Measurements from ENCODE around the gene ZNF407. TPM values are rescaled to one million over a fixed set of nuclear protein-coding genes. Genes with fewer than 3 reads are reported as not detected.

ZNF407 gene
- total and polyA plus RNA-seq, 8 donors = 2.1 to 49.0 (median 14.6) TPM

GRCh38 chr18:74857901-74858300 is 260.2 kb downstream of the ZNF407 start:
- no peaks in the 10 kb centered on the region for H3K36me3 ChIP-seq
- no peak overlapping the region for H3K27ac ChIP-seq
- TF ChIP-seq CTCF (IDR thresholded peaks at IDR 0.05) (no peak), POLR2AphosphoS5 (IDR thresholded peaks at IDR 0.05) (no peak), EP300 (IDR thresholded peaks at IDR 0.05) (no peak), POLR2A (IDR thresholded peaks at IDR 0.05) (no peak)
- no peak for DNase-seq
- no peaks in the 10 kb centered on the region for H3K4me1 ChIP-seq
- no peaks in the 10 kb centered on the region for H3K27me3 ChIP-seq
- no peaks in the 10 kb centered on the region for H3K9me3 ChIP-seq
- 84 to 98% (median 95%) methylated on average over 1 of the region's 1 CpG for WGBS, 5 donors
- H3K4me3 ChIP-seq = no peak overlapping the region
- intact Hi-C loops (cut with DNase I; ENCODE audit: low total_unique reads) = no loop called here

- Histone ChIP-seq H3K27me3 (no peaks in the 10 kb centered on the region), H3K4me1 (no peaks in the 10 kb centered on the region), H3K9me3 (no peaks in the 10 kb centered on the region), H3K36me3 (no peaks in the 10 kb centered on the region), H3K4me3 (no peak overlapping the region), H3K27ac (no peak overlapping the region)
- no peak for DNase-seq
- intact Hi-C loops (cut with DNase I; ENCODE audit: low total_unique reads) = no loop called here
- TF ChIP-seq EP300 (IDR thresholded peaks at IDR 0.05) (no peak), POLR2AphosphoS5 (IDR thresholded peaks at IDR 0.05) (no peak), POLR2A (IDR thresholded peaks at IDR 0.05) (no peak), CTCF (IDR thresholded peaks at IDR 0.05) (no peak)
- 55 to 63% (median 58%) methylated on average over 4 of the region's 4 CpGs for WGBS, 5 donors
These were observed 263.5 kb downstream of the ZNF407 start for GRCh38 chr18:74861154-74861553.

- TF ChIP-seq POLR2A (IDR thresholded peaks at IDR 0.05) (no peak), EP300 (IDR thresholded peaks at IDR 0.05) (no peak), CTCF (IDR thresholded peaks at IDR 0.05) (no peak), POLR2AphosphoS5 (IDR thresholded peaks at IDR 0.05) (no peak)
- Histone ChIP-seq H3K9me3 (no peaks in the 10 kb centered on the region), H3K4me3 (no peak overlapping the region), H3K36me3 (no peaks in the 10 kb centered on the region), H3K4me1 (no peaks in the 10 kb centered on the region), H3K27me3 (no peaks in the 10 kb centered on the region), H3K27ac (no peak overlapping the region)
- DNase-seq = no peak
- intact Hi-C loops (cut with DNase I; ENCODE audit: low total_unique reads) = no loop called here
- WGBS, 5 donors = 82 to 93% (median 92%) methylated on average over 4 of the region's 4 CpGs
These were observed 264.4 kb downstream of the ZNF407 start for GRCh38 chr18:74862094-74862493.

- H3K36me3 ChIP-seq = no peaks in the 10 kb centered on the region
- 97 to 99% (median 99%) methylated on average over 3 of the region's 3 CpGs for WGBS, 5 donors
- H3K4me3 ChIP-seq = no peak overlapping the region
- intact Hi-C loops (cut with DNase I; ENCODE audit: low total_unique reads) = no loop called here
- no peak for TF ChIP-seq POLR2AphosphoS5 (IDR thresholded peaks at IDR 0.05)
- no peak for TF ChIP-seq POLR2A (IDR thresholded peaks at IDR 0.05)
- TF ChIP-seq CTCF (IDR thresholded peaks at IDR 0.05) = no peak
- TF ChIP-seq EP300 (IDR thresholded peaks at IDR 0.05) = no peak
- H3K27me3 ChIP-seq = no peaks in the 10 kb centered on the region
- H3K9me3 ChIP-seq = no peaks in the 10 kb centered on the region
- H3K4me1 ChIP-seq = no peaks in the 10 kb centered on the region
- DNase-seq = no peak
- no peak overlapping the region for H3K27ac ChIP-seq
These were observed 268.9 kb downstream of the ZNF407 start for GRCh38 chr18:74866577-74866976.

Data from stomach (tissue), 9 donors.